Breast epithelium (tissue), 4 donors: ENCODE data around the gene COX5B. TPM values are rescaled to one million over a fixed set of nuclear protein-coding genes. Genes with fewer than 3 reads are reported as not detected.

Source experiments
- DNase-seq, 2 donors: peaks; one replicate each; pipeline ENCODE4 v3.0.0-alpha.2; 2019; ENCODE audit warnings: low spot score in 2 of 2
- H3K27ac ChIP-seq, 2 donors: fragments of 200-600 bp; sonication (generic) in 1 of 2; one replicate each; pipeline ENCODE4 v1.5.1; 2016 to 2019; ENCODE audit warnings: mild to moderate bottlenecking in 1 of 2
- H3K27me3 ChIP-seq, 2 donors: fragments of 200-600 bp; sonication (generic) in 1 of 2; one replicate each; pipeline versions ENCODE4 v1.5.1 to v1.6.0; 2017 to 2019; ENCODE audit warnings: control low read depth in 1 of 2, mild to moderate bottlenecking in 1 of 2
- H3K36me3 ChIP-seq: fragments of 200-600 bp; one replicate; pipeline ENCODE4 v1.5.1; 2019
- H3K4me1 ChIP-seq, 2 donors: fragments of 200-600 bp; sonication (generic); one replicate each; pipeline ENCODE4 v1.5.1; 2016 to 2019; ENCODE audit warnings: control low read depth in 1 of 2
- H3K4me3 ChIP-seq, 3 donors: fragments of 200-600 bp; sonication (generic); 1 replicate in 2 of 3; 2 replicates in 1 of 3; pipeline ENCODE4 v1.5.1; 2016 to 2019; ENCODE audit warnings: mild to moderate bottlenecking in 3 of 3, moderate library complexity in 2 of 3
- H3K9me3 ChIP-seq, 2 donors: fragments of 200-600 bp; sonication (generic) in 1 of 2; one replicate each; pipeline ENCODE4 v1.5.1; 2016 to 2019; ENCODE audit warnings: control low read depth in 1 of 2
- POLR2A ChIP-seq: fragments of 450-650 bp; IDR thresholded peaks from one replicate; pipeline ENCODE4 v1.6.1; 2016; ENCODE audit warnings: antibody characterized with exemption, mild to moderate bottlenecking, moderate library complexity
- POLR2AphosphoS5 ChIP-seq, 3 donors: sonication (generic); formaldehyde crosslinking; IDR thresholded peaks; one replicate each; pipeline ENCODE4 v1.6.1; 2017; ENCODE audit warnings: antibody characterized with exemption in 3 of 3
- intact Hi-C: fragments of 100-400 bp; cut with DNase I; formaldehyde crosslinking; loops from one replicate; pipeline ENCODE4 v1.15.1; 2023; ENCODE audit warnings: low total_unique reads
- total RNA-seq, 3 donors: library from RNA; depleted of rRNA; stranded (reverse); fragments of >200 nt; gene quantifications; one replicate each; pipeline ENCODE4 v1.1.0, GENCODE V29; 2016
- TF ChIP-seq, protein P1 (sequence below), 3 donors: fragments of 450-650 bp; IDR thresholded peaks; one replicate each; pipeline ENCODE4 v1.5.1; 2016 to 2017; ENCODE audit warnings: antibody characterized with exemption in 3 of 3, mild to moderate bottlenecking in 3 of 3, moderate library complexity in 3 of 3

The COX5B gene
- total RNA-seq, 3 donors from 2014 or later: 352 to 396 (median 362) TPM

DNA sequence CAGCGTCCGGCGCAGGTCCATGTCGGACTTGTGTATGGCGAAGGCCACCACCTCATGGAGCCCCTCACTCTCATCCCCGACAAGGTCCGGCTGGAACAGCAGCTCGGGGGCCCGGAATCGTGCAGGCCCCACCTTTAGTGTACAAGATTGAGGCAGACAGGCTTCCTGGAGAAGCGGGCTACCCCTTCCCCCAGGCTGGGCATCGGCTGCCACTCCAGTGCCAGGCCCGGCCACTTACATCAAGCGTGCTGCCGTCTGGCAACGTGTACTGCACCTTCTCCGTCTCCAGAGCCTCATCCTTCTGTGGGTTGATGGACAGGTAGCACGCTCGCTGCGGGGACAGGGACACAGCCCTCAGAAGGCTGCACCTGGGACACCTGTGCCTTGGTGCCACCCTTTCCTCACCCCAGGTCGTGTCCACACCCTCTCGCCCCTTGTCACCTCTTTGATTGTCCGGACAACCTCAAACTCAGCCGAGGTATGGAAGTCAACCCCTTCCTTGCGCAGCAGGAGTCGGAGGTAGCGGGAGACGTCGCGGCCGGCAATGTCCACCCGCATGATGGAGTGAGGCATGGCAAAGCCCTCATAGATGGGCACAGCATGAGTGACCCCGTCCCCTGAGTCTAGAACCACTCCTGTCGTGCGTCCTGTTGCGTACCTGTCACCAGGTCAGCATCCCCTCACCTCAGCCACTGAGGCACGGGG, 12.3 kb downstream of the COX5B start:
- intact Hi-C loops: no loop called here
- no peaks in the 10 kb centered on the region for H3K27me3 ChIP-seq
- no peak overlapping the region for H3K27ac ChIP-seq
- H3K4me3 ChIP-seq: no peak overlapping the region
- TF ChIP-seq POLR2A (no peak), POLR2AphosphoS5 (IDR thresholded peaks at IDR 0.05) (no peak)
- TF ChIP-seq, protein P1, sequence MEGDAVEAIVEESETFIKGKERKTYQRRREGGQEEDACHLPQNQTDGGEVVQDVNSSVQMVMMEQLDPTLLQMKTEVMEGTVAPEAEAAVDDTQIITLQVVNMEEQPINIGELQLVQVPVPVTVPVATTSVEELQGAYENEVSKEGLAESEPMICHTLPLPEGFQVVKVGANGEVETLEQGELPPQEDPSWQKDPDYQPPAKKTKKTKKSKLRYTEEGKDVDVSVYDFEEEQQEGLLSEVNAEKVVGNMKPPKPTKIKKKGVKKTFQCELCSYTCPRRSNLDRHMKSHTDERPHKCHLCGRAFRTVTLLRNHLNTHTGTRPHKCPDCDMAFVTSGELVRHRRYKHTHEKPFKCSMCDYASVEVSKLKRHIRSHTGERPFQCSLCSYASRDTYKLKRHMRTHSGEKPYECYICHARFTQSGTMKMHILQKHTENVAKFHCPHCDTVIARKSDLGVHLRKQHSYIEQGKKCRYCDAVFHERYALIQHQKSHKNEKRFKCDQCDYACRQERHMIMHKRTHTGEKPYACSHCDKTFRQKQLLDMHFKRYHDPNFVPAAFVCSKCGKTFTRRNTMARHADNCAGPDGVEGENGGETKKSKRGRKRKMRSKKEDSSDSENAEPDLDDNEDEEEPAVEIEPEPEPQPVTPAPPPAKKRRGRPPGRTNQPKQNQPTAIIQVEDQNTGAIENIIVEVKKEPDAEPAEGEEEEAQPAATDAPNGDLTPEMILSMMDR (IDR thresholded peaks at IDR 0.05): no peak
- peaks cover 3 to 16% of the 10 kb centered on the region in 2 donors for H3K4me1 ChIP-seq
- no peak for DNase-seq
- peaks cover 7 to 11% of the 10 kb centered on the region in 2 donors for H3K9me3 ChIP-seq
- peaks cover 13% of the 10 kb centered on the region for H3K36me3 ChIP-seq

DNA sequence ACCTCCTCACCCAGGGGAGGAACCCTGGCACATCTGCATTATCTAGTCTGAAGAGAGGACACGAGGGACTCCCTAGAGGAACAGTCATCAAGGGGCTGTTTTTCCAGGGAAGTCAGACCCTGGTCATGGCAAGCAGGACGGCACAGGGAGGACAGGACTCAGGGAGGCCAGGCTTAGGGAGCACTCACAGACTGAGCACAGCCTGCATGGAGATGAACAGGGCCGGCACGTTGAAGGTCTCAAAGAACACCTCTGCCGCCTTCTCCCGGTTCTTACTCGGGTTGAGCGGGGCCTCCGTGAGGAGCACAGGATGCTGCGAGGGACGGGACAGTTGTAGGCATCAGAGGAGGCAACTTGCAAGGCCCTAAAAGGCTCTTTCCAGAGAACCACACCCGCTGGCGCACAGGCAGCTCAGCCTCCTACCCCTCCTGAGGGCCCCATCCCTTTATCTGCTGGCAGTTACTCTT, 12.9 kb downstream of the COX5B start:
- H3K36me3 ChIP-seq: peaks cover 13% of the 10 kb centered on the region
- no peak for DNase-seq
- no peak overlapping the region for H3K27ac ChIP-seq
- H3K9me3 ChIP-seq: peaks cover 6 to 7% of the 10 kb centered on the region in 2 donors
- intact Hi-C loops: no loop called here
- H3K4me1 ChIP-seq: peaks cover 3 to 16% of the 10 kb centered on the region in 2 donors
- H3K4me3 ChIP-seq: no peak overlapping the region
- no peaks in the 10 kb centered on the region for H3K27me3 ChIP-seq
- TF ChIP-seq POLR2AphosphoS5 (IDR thresholded peaks at IDR 0.05): no peak
- TF ChIP-seq POLR2A: no peak
- TF ChIP-seq, protein P1 (IDR thresholded peaks at IDR 0.05): no peak

DNA sequence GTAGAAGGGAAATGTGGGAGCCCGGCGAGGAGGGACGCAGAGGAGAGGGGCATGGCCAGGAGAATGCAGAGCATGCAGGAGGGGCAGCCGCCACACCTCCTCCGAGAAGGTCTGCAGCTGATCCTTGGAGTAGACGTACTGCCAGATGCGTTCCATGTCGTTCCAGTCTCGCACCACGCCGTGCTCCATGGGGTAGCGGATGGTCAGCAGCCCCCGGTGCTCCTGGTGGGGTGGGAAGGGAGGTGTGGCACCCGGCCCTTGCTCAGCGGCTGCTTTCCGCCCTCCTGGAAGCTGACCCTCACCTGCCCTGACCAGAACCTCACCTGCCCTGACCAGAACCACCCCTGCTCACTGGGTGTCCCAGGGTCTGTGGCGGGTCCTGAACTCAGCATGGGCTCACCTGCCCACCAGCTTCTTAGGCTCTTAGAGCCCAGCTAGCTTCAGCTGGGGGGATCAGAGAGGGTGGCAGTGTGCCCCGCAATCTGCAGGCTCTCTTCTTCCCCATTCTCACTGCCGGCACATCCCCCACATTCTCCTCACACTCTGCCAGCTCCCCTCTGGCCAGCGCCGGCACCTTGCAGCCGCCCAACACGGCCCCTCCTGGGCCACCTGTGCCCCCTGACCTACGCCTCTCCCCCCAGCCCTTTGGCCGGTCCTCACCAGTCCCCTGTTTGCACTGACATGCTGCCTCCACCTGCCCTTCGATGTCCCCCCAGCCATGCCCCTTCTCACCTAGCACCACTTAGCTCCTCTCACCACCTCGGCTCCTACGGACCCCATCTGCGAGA, 13.6 kb downstream of the COX5B start:
- peaks cover 3 to 16% of the 10 kb centered on the region in 2 donors for H3K4me1 ChIP-seq
- TF ChIP-seq, protein P1 (IDR thresholded peaks at IDR 0.05): no peak
- TF ChIP-seq POLR2A (no peak), POLR2AphosphoS5 (IDR thresholded peaks at IDR 0.05) (no peak)
- H3K27me3 ChIP-seq: no peaks in the 10 kb centered on the region
- no peak for DNase-seq
- peaks cover 9% of the 10 kb centered on the region for H3K36me3 ChIP-seq
- H3K4me3 ChIP-seq: no peak overlapping the region
- no peak overlapping the region for H3K27ac ChIP-seq
- H3K9me3 ChIP-seq: peaks cover 0 to 3% of the 10 kb centered on the region in 2 donors
- intact Hi-C loops: no loop called here

DNA sequence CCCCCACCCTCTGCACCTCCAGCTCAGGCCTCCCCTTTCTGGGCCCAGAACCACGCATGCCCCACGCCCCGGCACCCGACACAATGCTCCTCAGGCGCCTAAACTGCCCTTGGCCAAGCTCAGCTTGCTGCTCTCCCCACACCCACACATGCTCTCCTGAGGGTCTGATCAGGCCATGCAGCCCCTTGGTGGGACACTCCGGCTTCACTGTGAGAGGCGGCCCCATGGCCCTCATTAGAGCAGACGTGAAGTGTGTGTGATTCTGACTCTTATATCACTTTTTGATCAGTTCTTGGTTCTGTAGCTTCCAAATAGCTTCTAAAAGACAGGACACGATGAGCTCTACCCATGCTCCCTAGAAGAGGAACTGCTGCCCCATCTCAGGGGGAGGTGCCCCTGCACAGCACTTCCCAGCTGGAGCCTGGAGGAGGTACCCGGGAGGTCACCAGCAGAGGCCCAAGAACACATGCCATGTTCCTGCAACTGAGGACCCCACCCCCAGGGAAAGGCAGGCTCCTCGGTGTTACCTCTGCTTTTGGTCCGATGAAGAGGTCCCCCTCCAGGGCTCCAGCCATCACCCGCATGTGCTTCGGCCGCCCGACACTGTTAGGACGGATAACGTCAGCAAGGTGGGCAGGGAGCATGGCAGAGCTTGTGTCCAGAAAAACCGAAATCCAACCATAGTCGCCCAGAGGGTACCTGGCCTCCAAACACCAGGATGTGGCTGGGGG, 14.3 kb downstream of the COX5B start:
- H3K4me3 ChIP-seq: no peak overlapping the region
- no peaks in the 10 kb centered on the region for H3K27me3 ChIP-seq
- H3K36me3 ChIP-seq: peaks cover 5% of the 10 kb centered on the region
- H3K9me3 ChIP-seq: no peaks in the 10 kb centered on the region
- intact Hi-C loops: no loop called here
- H3K27ac ChIP-seq: no peak overlapping the region
- TF ChIP-seq POLR2AphosphoS5 (IDR thresholded peaks at IDR 0.05) (no peak), POLR2A (no peak)
- TF ChIP-seq, protein P1 (IDR thresholded peaks at IDR 0.05): no peak
- no peak for DNase-seq
- H3K4me1 ChIP-seq: peaks cover 3 to 16% of the 10 kb centered on the region in 2 donors
